HFF-Myc (cell line): Measurements from ENCODE around the gene AUH.
"Not testable (repeated sequence)": the region's sequence is repeated elsewhere in the genome, so short reads cannot be mapped to it uniquely, and the experiment has no call there.

Source experiments
- DNase-seq: peaks from one replicate; pipeline ENCODE4 v3.0.0-alpha.2; 2011; ENCODE audit warnings: low read depth; ENCODE audit errors: extremely low read depth
- H3K4me3 ChIP-seq: replicated peaks from 2 replicates; pipeline ENCODE4 v1.5.1; 2011; ENCODE audit warnings: low read depth, mild to moderate bottlenecking, control low read depth, low read length
- TF ChIP-seq, protein P1 (sequence below): IDR thresholded peaks from 2 replicates; pipeline ENCODE4 v1.5.1; 2012; ENCODE audit warnings: mild to moderate bottlenecking, low read depth, low read length, control low read depth; ENCODE audit errors: missing control alignments

AUH gene

DNA sequence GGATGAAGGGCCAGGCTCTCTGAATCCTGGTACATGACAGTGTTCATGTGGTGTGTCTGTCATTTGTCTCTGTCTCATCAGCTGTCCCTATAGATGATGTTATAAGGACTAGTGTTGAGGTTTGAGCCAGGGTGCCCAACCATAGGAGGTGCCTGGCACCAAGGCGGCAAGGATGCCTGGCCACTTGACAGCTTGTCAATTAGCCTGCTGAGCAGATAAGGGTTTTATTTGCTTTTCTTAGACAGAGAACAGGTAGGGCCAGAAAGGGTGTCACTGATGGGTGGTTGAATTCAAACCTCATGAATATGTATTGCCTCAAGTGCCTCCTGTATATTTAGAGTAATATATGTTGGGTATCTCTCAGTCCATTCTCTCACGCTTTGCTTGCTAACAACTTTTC is 30.1 kb upstream of the AUH start:
- DNase-seq, result no peak
- TF ChIP-seq, protein P1, sequence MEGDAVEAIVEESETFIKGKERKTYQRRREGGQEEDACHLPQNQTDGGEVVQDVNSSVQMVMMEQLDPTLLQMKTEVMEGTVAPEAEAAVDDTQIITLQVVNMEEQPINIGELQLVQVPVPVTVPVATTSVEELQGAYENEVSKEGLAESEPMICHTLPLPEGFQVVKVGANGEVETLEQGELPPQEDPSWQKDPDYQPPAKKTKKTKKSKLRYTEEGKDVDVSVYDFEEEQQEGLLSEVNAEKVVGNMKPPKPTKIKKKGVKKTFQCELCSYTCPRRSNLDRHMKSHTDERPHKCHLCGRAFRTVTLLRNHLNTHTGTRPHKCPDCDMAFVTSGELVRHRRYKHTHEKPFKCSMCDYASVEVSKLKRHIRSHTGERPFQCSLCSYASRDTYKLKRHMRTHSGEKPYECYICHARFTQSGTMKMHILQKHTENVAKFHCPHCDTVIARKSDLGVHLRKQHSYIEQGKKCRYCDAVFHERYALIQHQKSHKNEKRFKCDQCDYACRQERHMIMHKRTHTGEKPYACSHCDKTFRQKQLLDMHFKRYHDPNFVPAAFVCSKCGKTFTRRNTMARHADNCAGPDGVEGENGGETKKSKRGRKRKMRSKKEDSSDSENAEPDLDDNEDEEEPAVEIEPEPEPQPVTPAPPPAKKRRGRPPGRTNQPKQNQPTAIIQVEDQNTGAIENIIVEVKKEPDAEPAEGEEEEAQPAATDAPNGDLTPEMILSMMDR, result no peak
- H3K4me3 ChIP-seq, result no peak overlapping the region

DNA sequence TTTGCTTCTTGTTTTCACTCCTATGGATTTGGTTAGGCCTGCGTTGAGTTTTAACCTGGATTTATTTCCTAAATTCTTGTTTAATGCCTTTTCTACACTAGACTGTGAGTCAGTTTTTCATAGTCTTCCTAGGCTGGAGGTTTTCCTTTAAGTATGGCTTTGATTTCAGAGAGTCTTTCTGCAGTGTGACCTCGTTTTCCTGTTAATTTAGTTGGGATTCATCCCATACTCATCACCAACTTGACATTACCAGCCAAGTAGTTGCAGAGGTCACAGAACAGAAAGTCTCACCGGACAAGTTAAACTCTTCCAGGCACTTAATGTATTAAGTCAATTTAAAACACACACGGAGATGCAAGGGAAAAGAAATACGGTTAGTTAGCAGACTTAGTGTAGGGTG is 29.7 kb upstream of the AUH start:
- no peak overlapping the region for H3K4me3 ChIP-seq
- TF ChIP-seq, protein P1, result no peak
- DNase-seq, result no peak

DNA sequence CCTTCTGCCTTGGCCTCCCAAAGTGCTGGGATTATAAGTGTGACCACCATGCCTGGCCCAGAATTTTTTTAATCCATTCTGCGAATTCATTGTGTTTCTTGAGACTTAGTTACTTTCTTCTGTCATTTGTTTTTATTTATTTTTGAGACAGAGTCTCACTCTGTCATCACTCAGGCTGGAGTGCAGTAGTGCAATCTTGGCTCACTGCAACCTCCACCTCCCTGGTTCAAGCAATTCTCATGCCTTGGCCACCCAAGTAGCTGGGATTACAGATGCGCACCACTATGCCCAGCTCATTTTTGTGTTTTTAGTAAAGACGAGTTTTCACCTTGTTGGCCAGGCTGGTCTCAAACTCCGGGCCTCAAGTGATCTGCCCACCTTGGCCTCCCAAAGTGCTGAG is 28.0 kb upstream of the AUH start:
- not testable (repeated sequence) for DNase-seq, H3K4me3 ChIP-seq

DNA sequence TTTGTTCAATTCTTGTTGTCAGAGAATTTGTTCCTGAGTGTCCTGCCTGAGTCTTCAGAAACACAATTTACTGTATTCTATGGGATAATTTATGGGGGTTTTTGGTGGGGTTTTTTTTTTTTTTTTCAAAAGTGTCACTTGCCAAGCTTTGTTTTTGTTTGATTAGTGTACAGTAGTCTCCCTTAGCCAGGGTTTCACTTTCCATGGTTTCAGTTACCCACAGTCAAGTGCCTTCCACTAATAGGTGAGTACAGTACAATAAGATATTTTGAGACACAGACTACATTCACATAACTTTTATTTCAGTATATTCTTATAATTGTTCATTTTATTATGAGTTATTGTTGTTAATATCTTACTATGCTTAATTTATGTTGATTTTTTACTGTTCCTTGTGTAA is 25.0 kb upstream of the AUH start:
- no peak for DNase-seq
- no peak overlapping the region for H3K4me3 ChIP-seq
- TF ChIP-seq, protein P1, result no peak

DNA sequence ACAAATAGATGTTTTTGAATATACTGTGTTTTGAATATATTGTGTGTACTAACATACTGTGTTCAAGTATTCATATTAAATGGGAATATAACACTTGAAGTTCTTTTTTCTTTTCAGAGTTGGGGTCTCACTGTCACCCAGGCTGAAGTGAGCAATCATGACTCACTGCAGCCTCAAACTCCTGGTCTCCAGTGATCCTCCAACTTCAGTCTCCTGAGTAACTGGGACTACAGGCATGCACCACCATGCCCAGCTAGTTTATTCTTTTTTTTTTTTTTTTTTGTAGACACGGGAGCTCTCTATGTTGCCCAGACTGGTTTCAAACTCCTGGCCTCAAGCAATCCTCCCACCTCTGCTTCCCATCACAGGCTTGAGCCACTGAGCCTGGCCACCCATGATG is 23.2 kb upstream of the AUH start:
- no peak for DNase-seq
- H3K4me3 ChIP-seq, result no peak overlapping the region
- TF ChIP-seq, protein P1, result no peak

DNA sequence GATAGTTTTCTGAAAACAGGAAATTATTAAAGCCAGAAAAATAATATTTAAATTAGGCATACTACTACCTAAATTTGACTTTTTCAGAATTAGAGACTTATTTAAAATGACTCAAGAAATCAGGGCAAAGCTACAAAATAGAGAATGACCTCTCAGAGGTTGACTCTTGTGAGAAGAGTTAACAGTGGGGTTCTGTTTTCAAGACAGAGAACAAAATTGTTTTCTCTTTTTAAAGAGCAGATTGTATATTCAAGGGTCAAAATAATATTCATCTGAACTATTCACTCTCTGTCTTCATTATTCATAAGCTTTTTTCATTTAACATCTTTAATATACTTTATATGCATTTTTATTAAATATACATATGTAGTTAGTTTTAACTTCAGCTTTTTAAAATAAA is 21.9 kb upstream of the AUH start:
- TF ChIP-seq, protein P1, result no peak
- no peak for DNase-seq
- no peak overlapping the region for H3K4me3 ChIP-seq

DNA sequence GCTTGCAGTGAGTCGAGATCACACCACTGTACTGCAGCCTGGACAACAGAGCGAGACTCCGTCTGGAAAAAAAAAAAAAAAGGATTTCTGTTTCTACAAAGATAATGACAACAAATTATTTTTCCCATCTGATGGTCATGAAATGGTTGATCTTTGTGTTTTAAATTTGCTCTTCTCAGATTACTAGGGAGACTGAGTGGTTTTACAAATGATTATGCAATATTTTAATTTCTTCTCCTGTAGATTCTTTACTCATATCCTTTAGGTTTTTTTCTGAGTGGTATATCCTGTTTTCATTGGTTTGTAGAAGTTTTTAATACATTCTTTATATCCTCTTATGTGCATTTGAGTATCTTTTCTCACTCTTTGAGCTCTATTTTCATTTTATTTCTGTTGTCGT is 20.6 kb upstream of the AUH start:
- H3K4me3 ChIP-seq, result no peak overlapping the region
- TF ChIP-seq, protein P1, result no peak
- no peak for DNase-seq
